ENCODE data around the gene AFAP1L2. TPM values are rescaled to one million over a fixed set of nuclear protein-coding genes. Genes with fewer than 3 reads are reported as not detected.

AFAP1L2 gene
- total RNA-seq, 6 experiments from 2014 or later, result 0.50 to 2.2 (median 1.1) TPM

GRCh38 chr10:114256008-114256765 is 148.1 kb downstream of the AFAP1L2 start:
- no peaks in the 10 kb centered on the region for H3K27me3 ChIP-seq
- no peaks in the 10 kb centered on the region for H3K9me3 ChIP-seq
- DNase-seq (no peak), ATAC-seq (no peak)
- H3K4me3 ChIP-seq, result no peak overlapping the region
- H3K4me1 ChIP-seq, result no peaks in the 10 kb centered on the region
- H3K27ac ChIP-seq, result no peak overlapping the region
- H3K36me3 ChIP-seq, result no peaks in the 10 kb centered on the region
- WGBS (ENCODE audit: insufficient coverage, low coverage, low lambda C conversion rate, missing lambda C conversion rate), result 67% methylated on average over 12 of the region's 12 CpGs
- intact Hi-C loops (cut with DNase I), result no loop called here
- TF ChIP-seq CTCF (IDR thresholded peaks at IDR 0.05) (no peak), POLR2A (IDR thresholded peaks at IDR 0.05) (no peak)

DNA sequence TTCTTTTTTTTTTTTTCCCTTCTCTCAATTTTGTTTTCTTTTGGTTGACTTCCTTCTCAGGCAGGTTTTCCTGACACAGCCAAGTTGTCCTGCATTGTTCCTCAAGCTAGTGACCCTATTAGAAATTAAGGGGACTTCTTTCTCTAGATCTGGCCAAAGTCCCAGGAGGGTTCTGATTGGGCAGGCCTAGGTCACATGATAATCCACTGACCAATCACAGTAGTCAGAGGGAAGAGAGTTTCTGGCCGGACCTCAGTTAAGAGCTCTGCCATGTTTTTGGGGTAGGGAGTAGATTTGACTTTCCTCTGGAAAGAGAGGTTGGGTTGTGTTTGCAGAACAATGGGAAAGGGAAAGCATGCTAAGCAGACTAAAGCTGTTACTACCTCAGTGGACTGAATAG is 149.1 kb downstream of the AFAP1L2 start:
- WGBS (ENCODE audit: insufficient coverage, low coverage, low lambda C conversion rate, missing lambda C conversion rate), result 70% methylated on average over 1 of the region's 1 CpG
- DNase-seq, result no peak
- Histone ChIP-seq H3K4me3 (no peak overlapping the region), H3K27me3 (no peaks in the 10 kb centered on the region), H3K36me3 (no peaks in the 10 kb centered on the region), H3K27ac (no peak overlapping the region), H3K4me1 (no peaks in the 10 kb centered on the region), H3K9me3 (no peaks in the 10 kb centered on the region)
- intact Hi-C loops (cut with DNase I), result no loop called here
- TF ChIP-seq CTCF (IDR thresholded peaks at IDR 0.05), result no peak
- no peak for TF ChIP-seq POLR2A (IDR thresholded peaks at IDR 0.05)
- no peak for ATAC-seq

GRCh38 chr10:114252883-114253282 is 151.4 kb downstream of the AFAP1L2 start:
- ATAC-seq (no peak), DNase-seq (no peak)
- 70% methylated on average over 4 of the region's 7 CpGs for WGBS (ENCODE audit: insufficient coverage, low coverage, low lambda C conversion rate, missing lambda C conversion rate)
- TF ChIP-seq POLR2A (IDR thresholded peaks at IDR 0.05) (no peak), CTCF (IDR thresholded peaks at IDR 0.05) (no peak)
- no peaks in the 10 kb centered on the region for H3K4me1 ChIP-seq
- no peaks in the 10 kb centered on the region for H3K36me3 ChIP-seq
- no peaks in the 10 kb centered on the region for H3K27me3 ChIP-seq
- intact Hi-C loops (cut with DNase I), result no loop called here
- no peak overlapping the region for H3K27ac ChIP-seq
- no peak overlapping the region for H3K4me3 ChIP-seq
- H3K9me3 ChIP-seq, result no peaks in the 10 kb centered on the region

DNA sequence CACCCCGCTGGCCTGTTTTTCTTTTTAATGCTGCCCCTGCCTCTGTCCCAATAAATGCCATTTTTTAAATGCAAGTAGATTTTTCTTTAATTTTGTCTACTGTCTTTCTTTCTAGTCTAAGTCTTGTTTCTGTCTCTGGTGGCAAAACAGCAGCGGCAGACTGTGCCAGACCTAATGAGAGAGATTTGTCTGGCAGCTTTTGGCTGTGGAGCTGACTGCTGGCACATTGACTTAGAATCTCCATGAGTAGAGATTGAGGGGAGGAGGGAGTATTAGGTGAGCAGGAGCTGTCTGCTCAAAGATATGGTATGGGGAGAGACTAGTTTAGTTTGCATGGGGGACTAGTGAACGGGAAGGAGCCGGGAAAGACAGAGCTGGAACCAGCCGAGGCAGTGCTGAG is 152.2 kb downstream of the AFAP1L2 start:
- 90% methylated on average over 5 of the region's 5 CpGs for whole genome bisulfite sequencing (ENCODE audit: insufficient coverage, low coverage, low lambda C conversion rate, missing lambda C conversion rate)
- TF ChIP-seq POLR2A (IDR thresholded peaks at IDR 0.05) (no peak), CTCF (IDR thresholded peaks at IDR 0.05) (no peak)
- intact Hi-C loops (cut with DNase I), result no loop called here

More for the DNA sequence above, 152.2 kb downstream of the AFAP1L2 start:
- no peaks in the 10 kb centered on the region for H3K9me3 ChIP-seq
- no peak overlapping the region for H3K4me3 ChIP-seq
- H3K27ac ChIP-seq, result no peak overlapping the region
- no peaks in the 10 kb centered on the region for H3K36me3 ChIP-seq
- DNase-seq, result no peak
- no peaks in the 10 kb centered on the region for H3K4me1 ChIP-seq
- no peaks in the 10 kb centered on the region for H3K27me3 ChIP-seq
- ATAC-seq, result no peak

All from right lobe of liver (tissue), 6 donors.